ENCODE measurements around the gene LYSMD3. TPM values are rescaled to one million over a fixed set of nuclear protein-coding genes. Genes with fewer than 3 reads are reported as not detected.

LYSMD3 gene
- total and polyA plus RNA-seq, 9 of the 15 experiments (the other 6 are each of a cell fraction or from before 2014, with no cell fraction given), result 9.5 to 42.3 (median 20.7) TPM

- TF ChIP-seq CSDE1 (IDR thresholded peaks at IDR 0.05) (no peak), ZNF280B (CRISPR knock-in tag; IDR thresholded peaks at IDR 0.05) (no peak), NFIC (IDR thresholded peaks at IDR 0.05) (no peak), MYBL2 (IDR thresholded peaks at IDR 0.05; ENCODE audit: low read depth) (no peak), MYBL2 (CRISPR knock-in tag; IDR thresholded peaks at IDR 0.05; ENCODE audit: borderline replicate concordance) (no peak), GMEB1 (CRISPR knock-in tag; IDR thresholded peaks at IDR 0.05) (no peak), KHSRP (IDR thresholded peaks at IDR 0.05) (no peak), THRAP3 (IDR thresholded peaks at IDR 0.05; ENCODE audit: borderline replicate concordance) (no peak), HNRNPK (IDR thresholded peaks at IDR 0.05; ENCODE audit: low read depth, low read length, poor library complexity, severe bottlenecking) (no peak), RBFOX2 (IDR thresholded peaks at IDR 0.05; ENCODE audit: low read depth, low read length) (no peak), ZFP36 (IDR thresholded peaks at IDR 0.05; ENCODE audit: low read depth, low read length, partially characterized antibody) (no peak), EZH2 (IDR thresholded peaks at IDR 0.05; ENCODE audit: borderline replicate concordance, low read depth, low read length) (no peak), KAT8 (IDR thresholded peaks at IDR 0.05; ENCODE audit: low read depth) (no peak), RFX1 (IDR thresholded peaks at IDR 0.05) (no peak), EHMT2 (IDR thresholded peaks at IDR 0.05) (no peak), BRD9 (IDR thresholded peaks at IDR 0.05; ENCODE audit: low read depth, partially characterized antibody) (no peak), ZNF184 (CRISPR knock-in tag; IDR thresholded peaks at IDR 0.05) (no peak), TBL1XR1 (IDR thresholded peaks at IDR 0.05; ENCODE audit: low read length in 2 of 2) (no peak), ERF (CRISPR knock-in tag; IDR thresholded peaks at IDR 0.05) (0 out of 2 replicates have a peak, but pooled peaks have one; percentile 63), RBM39 (optimal IDR thresholded peaks at IDR 0.05; ENCODE audit: low read depth, low read length) (no peak), CTBP1 (IDR thresholded peaks at IDR 0.05; ENCODE audit: borderline replicate concordance) (no peak), MAFF (IDR thresholded peaks at IDR 0.05; ENCODE audit: low read length) (no peak), HIVEP1 (CRISPR knock-in tag; IDR thresholded peaks at IDR 0.05) (no peak), DNMT1 (IDR thresholded peaks at IDR 0.05) (no peak)
- TF ChIP-seq, protein P1, sequence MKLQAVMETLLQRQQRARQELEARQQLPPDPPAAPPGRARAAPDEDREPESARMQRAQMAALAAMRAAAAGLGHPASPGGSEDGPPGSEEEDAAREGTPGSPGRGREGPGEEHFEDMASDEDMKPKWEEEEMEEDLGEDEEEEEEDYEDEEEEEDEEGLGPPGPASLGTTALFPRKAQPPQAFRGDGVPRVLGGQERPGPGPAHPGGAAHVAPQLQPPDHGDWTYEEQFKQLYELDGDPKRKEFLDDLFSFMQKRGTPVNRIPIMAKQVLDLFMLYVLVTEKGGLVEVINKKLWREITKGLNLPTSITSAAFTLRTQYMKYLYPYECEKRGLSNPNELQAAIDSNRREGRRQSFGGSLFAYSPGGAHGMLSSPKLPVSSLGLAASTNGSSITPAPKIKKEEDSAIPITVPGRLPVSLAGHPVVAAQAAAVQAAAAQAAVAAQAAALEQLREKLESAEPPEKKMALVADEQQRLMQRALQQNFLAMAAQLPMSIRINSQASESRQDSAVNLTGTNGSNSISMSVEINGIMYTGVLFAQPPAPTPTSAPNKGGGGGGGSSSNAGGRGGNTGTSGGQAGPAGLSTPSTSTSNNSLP (IDR thresholded peaks at IDR 0.05; ENCODE audit: borderline replicate concordance, low read depth, low read length), result no peak
These were observed 55.8 kb downstream of the LYSMD3 start (continued) for GRCh38 chr5:90473396-90474234.

Data from K562 (cell line).